Right ventricle myocardium superior (tissue), 1 donor: ENCODE data around the gene SEC62. TPM values are rescaled to one million over a fixed set of nuclear protein-coding genes. Genes with fewer than 3 reads are reported as not detected.

Source experiments
- ATAC-seq: fragments of 200-7000 bp; cut with Tn5 transposase; one replicate; pipeline ENCODE4 v1.9.1; 2020; ENCODE audit warnings: mild to moderate bottlenecking; ENCODE audit not compliant: poor library complexity
- DNase-seq: peaks from one replicate; pipeline ENCODE4 v3.0.0-alpha.2; 2020
- intact Hi-C: fragments of 100-400 bp; cut with DNase I; formaldehyde crosslinking; loops from one replicate; pipeline ENCODE4 v1.11.2; 2022
- total RNA-seq: library from RNA; stranded (reverse); fragmentation: NEBNext Ultra II Directional; extraction: Animal tissue kit (Norgen Biotek cat#: 25700); gene quantifications from one replicate; pipeline ENCODE4 v1.2.1, GENCODE V29; 2021
- donor health status: DM: no; HTN: yes; CAD: no; lungs with severe emphysema.

SEC62 gene
- total RNA-seq, 1 donor from 2014 or later, result 85.4 TPM

GRCh38 chr3:170044271-170044670, 77.7 kb downstream of the SEC62 start:
- no peak for DNase-seq
- intact Hi-C loops, result no loop called here
- peak; percentile 25 for ATAC-seq

GRCh38 chr3:170044795-170045244, 78.2 kb downstream of the SEC62 start:
- DNase-seq (no peak), ATAC-seq (no peak)
- intact Hi-C loops, result no loop called here

GRCh38 chr3:170046269-170047132, 79.9 kb downstream of the SEC62 start:
- ATAC-seq, result no peak
- intact Hi-C loops, result no loop called here
- DNase-seq, result no peak

- ATAC-seq (no peak), DNase-seq (no peak)
- intact Hi-C loops, result no loop called here
Observed at GRCh38 chr3:170047133-170047404, 80.5 kb downstream of the SEC62 start.

Other genes starting within 250 kb of the SEC62 start
- 1.5 TPM for gene TERC, start 201.7 kb upstream of the SEC62 start, total RNA-seq
- gene ACTRT3, start 197.2 kb upstream of the SEC62 start, total RNA-seq, result 0.59 TPM
- gene MYNN, start 193.4 kb upstream of the SEC62 start, total RNA-seq, result 11.4 TPM
- not detected for gene LRRIQ4, start 153.9 kb upstream of the SEC62 start, total RNA-seq
- 2.0 TPM for gene LRRC34, start 153.9 kb upstream of the SEC62 start, total RNA-seq
- not detected for gene LRRC31, start 96.9 kb upstream of the SEC62 start, total RNA-seq
- gene SAMD7, start 55.2 kb upstream of the SEC62 start, total RNA-seq, result not detected
- 0.54 TPM for gene GPR160, start 71.2 kb downstream of the SEC62 start, total RNA-seq
- 40.3 TPM for gene PHC3, start 214.9 kb downstream of the SEC62 start, total RNA-seq